HL-60 (cell line): ENCODE results near the gene ARHGAP27.

Experiments used
- GABPA ChIP-seq: IDR thresholded peaks from 2 replicates; pipeline ENCODE4 v1.6.1; 2012; ENCODE audit warnings: low read depth
- POLR2AphosphoS5 ChIP-seq: IDR thresholded peaks from 2 replicates; pipeline ENCODE4 v1.6.1; 2012; ENCODE audit warnings: low read depth
- SPI1 ChIP-seq: IDR thresholded peaks from 2 replicates; pipeline ENCODE4 v1.6.1; 2012; ENCODE audit warnings: low read depth, mild to moderate bottlenecking, borderline replicate concordance
- TF ChIP-seq, protein P1 (sequence below): IDR thresholded peaks from one replicate; pipeline ENCODE4 v1.5.1; 2011; ENCODE audit warnings: low read length, control low read depth, inconsistent platforms; ENCODE audit not compliant: insufficient read depth
- TF ChIP-seq, protein P2 (sequence below): IDR thresholded peaks from 2 replicates; pipeline ENCODE4 v1.6.1; 2012; ENCODE audit warnings: low read depth; ENCODE audit not compliant: insufficient replicate concordance

DNA sequence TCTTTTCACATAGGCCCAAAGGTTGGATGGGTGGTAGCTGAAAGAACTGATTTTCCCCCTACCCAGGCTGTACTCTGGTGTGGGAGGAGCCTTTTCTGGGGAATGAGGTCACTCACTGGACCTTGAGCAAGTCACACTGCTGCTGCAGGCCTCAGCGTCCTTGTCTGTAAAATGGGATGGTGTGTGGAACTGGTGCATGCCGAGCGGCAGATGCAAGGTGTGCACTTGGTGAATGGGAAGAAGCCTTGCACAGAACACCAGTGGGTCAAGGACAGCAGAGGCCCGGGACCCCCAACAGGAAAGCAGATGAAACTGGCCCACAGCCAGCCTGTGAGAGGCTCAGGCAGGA is 38.1 kb downstream of the ARHGAP27 start:
- TF ChIP-seq POLR2AphosphoS5 (no peak), GABPA (no peak), SPI1 (no peak)
- TF ChIP-seq, protein P1, sequence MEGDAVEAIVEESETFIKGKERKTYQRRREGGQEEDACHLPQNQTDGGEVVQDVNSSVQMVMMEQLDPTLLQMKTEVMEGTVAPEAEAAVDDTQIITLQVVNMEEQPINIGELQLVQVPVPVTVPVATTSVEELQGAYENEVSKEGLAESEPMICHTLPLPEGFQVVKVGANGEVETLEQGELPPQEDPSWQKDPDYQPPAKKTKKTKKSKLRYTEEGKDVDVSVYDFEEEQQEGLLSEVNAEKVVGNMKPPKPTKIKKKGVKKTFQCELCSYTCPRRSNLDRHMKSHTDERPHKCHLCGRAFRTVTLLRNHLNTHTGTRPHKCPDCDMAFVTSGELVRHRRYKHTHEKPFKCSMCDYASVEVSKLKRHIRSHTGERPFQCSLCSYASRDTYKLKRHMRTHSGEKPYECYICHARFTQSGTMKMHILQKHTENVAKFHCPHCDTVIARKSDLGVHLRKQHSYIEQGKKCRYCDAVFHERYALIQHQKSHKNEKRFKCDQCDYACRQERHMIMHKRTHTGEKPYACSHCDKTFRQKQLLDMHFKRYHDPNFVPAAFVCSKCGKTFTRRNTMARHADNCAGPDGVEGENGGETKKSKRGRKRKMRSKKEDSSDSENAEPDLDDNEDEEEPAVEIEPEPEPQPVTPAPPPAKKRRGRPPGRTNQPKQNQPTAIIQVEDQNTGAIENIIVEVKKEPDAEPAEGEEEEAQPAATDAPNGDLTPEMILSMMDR, result no peak
- TF ChIP-seq, protein P2, sequence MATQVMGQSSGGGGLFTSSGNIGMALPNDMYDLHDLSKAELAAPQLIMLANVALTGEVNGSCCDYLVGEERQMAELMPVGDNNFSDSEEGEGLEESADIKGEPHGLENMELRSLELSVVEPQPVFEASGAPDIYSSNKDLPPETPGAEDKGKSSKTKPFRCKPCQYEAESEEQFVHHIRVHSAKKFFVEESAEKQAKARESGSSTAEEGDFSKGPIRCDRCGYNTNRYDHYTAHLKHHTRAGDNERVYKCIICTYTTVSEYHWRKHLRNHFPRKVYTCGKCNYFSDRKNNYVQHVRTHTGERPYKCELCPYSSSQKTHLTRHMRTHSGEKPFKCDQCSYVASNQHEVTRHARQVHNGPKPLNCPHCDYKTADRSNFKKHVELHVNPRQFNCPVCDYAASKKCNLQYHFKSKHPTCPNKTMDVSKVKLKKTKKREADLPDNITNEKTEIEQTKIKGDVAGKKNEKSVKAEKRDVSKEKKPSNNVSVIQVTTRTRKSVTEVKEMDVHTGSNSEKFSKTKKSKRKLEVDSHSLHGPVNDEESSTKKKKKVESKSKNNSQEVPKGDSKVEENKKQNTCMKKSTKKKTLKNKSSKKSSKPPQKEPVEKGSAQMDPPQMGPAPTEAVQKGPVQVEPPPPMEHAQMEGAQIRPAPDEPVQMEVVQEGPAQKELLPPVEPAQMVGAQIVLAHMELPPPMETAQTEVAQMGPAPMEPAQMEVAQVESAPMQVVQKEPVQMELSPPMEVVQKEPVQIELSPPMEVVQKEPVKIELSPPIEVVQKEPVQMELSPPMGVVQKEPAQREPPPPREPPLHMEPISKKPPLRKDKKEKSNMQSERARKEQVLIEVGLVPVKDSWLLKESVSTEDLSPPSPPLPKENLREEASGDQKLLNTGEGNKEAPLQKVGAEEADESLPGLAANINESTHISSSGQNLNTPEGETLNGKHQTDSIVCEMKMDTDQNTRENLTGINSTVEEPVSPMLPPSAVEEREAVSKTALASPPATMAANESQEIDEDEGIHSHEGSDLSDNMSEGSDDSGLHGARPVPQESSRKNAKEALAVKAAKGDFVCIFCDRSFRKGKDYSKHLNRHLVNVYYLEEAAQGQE, result no peak
